ENCODE data around the gene RNU1-2.

RNU1-2 gene

DNA sequence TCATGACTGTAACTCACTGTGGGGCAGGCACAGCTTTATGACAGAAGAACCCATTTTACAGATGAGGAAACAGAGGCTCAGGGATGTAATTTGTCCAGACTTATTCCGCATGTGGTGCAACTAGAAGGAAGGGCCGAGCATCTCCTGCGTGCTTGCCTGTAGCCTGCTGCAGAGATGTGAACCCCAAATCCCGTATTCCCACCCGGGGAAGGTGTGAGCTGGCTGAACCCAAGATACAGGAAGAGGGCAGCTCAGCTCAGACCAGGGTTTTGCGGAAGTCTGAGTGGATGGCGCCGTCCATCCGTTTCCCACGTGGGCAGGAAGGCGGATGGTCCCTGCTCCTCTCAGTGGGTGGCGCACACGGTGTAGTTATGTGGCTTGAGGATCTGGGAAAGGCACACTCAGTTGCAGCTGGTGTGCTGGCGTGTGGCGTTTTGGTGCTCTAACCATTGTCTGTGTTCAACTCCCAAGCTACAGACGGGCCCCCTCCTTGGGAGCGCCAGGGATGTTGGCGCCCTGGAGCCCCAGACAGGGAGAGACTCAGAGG lies 27.2 kb downstream of the RNU1-2 start:
- Histone ChIP-seq H3K4me1 (ENCODE audit: control extremely low read depth in 1 of 4, control insufficient read depth in 4 of 4, insufficient read depth in 4 of 4, low read length in 3 of 4) (peaks cover 0 to 16% (median 13%) of the 10 kb centered on the region in 4 experiments), H3K27me3 (replicated peaks in 2 of 5; ENCODE audit: control insufficient read depth in 4 of 5, insufficient read depth in 5 of 5, low read length in 4 of 5) (no peaks in the 10 kb centered on the region), H3K36me3 (ENCODE audit: control insufficient read depth in 4 of 4, insufficient read depth in 4 of 4, low read length in 3 of 4) (no peaks in the 10 kb centered on the region), H3K4me3 (ENCODE audit: control insufficient read depth in 1 of 7, extremely low read depth in 1 of 7, insufficient read depth in 4 of 7, low read depth in 2 of 7, low read length in 6 of 7) (no peak overlapping the region), H3K9me3 (ENCODE audit: control extremely low read depth in 1 of 5, control insufficient read depth in 4 of 5, insufficient read depth in 2 of 5, low read depth in 1 of 5, low read length in 4 of 5) (no peaks in the 10 kb centered on the region), H3K27ac (ENCODE audit: insufficient read depth in 1 of 2, low read depth in 1 of 2, low read length in 2 of 2, poor library complexity in 1 of 2, severe bottlenecking in 2 of 2) (no peak overlapping the region)
- WGBS (ENCODE audit: insufficient coverage) = 88% methylated on average over 18 of the region's 18 CpGs
- CTCF ChIA-PET = interaction anchor here (0.8 kb wide), 1 partner anchor 15 kb away, joined by 3 read pairs; no protein-coding TSS in a partner anchor
- no peak for DNase-seq
- POLR2A ChIA-PET = no interaction called here

DNA sequence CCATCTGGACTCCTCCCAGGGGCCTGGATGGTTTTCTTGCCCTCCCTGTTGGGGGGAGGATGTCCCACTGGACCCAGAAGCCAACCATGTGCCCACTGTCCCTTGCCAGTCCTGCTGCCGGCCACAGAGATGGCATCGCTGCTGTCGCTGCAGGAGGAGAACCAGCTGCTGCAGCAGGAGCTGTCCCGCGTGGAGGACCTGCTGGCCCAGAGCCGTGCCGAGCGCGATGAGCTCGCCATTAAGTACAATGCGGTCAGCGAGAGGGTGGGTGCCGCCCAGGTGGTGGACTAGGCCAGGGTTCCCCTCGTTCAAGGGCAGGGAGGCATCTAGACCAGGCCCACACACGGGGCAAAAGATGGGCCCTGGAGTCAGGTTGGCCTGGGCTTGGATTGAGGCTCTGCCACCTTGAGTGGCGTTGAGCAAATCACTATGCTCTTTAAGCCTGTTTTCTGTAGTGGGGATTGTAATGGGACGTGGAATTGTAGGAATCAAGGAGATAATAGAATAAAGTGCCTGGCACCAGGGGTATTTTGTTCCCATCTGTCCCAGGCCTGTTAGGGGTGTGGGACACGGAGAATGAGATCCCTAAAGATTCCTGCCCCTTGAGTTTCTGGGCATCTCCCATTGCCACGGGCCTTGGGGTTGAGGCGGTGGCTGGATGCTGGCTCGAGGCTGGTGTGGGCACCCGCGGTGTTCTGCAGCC lies 28.6 kb downstream of the RNU1-2 start:
- no peaks in the 10 kb centered on the region for H3K36me3 ChIP-seq (ENCODE audit: control insufficient read depth in 4 of 4, insufficient read depth in 4 of 4, low read length in 3 of 4)
- H3K4me1 ChIP-seq (ENCODE audit: control extremely low read depth in 1 of 4, control insufficient read depth in 4 of 4, insufficient read depth in 4 of 4, low read length in 3 of 4) = peaks cover 0 to 16% (median 13%) of the 10 kb centered on the region in 4 experiments
- WGBS (ENCODE audit: insufficient coverage) = 96% methylated on average over 23 of the region's 23 CpGs
- no peaks in the 10 kb centered on the region for H3K27me3 ChIP-seq (replicated peaks in 2 of 5; ENCODE audit: control insufficient read depth in 4 of 5, insufficient read depth in 5 of 5, low read length in 4 of 5)
- CTCF ChIA-PET = interaction anchor here (0.9 to 2.3 kb wide), 2 partner anchors 9 to 11 kb away, joined by 3 to 6 read pairs; no protein-coding TSS in a partner anchor
- H3K27ac ChIP-seq (ENCODE audit: insufficient read depth in 1 of 2, low read depth in 1 of 2, low read length in 2 of 2, poor library complexity in 1 of 2, severe bottlenecking in 2 of 2) = no peak overlapping the region
- no peak overlapping the region for H3K4me3 ChIP-seq (ENCODE audit: control insufficient read depth in 1 of 7, extremely low read depth in 1 of 7, insufficient read depth in 4 of 7, low read depth in 2 of 7, low read length in 6 of 7)
- DNase-seq = no peak
- POLR2A ChIA-PET = no interaction called here
- H3K9me3 ChIP-seq (ENCODE audit: control extremely low read depth in 1 of 5, control insufficient read depth in 4 of 5, insufficient read depth in 2 of 5, low read depth in 1 of 5, low read length in 4 of 5) = no peaks in the 10 kb centered on the region

- Histone ChIP-seq H3K4me3 (ENCODE audit: control insufficient read depth in 1 of 7, extremely low read depth in 1 of 7, insufficient read depth in 4 of 7, low read depth in 2 of 7, low read length in 6 of 7) (no peak overlapping the region), H3K4me1 (ENCODE audit: control extremely low read depth in 1 of 4, control insufficient read depth in 4 of 4, insufficient read depth in 4 of 4, low read length in 3 of 4) (peaks cover 0 to 16% (median 13%) of the 10 kb centered on the region in 4 experiments), H3K27ac (ENCODE audit: insufficient read depth in 1 of 2, low read depth in 1 of 2, low read length in 2 of 2, poor library complexity in 1 of 2, severe bottlenecking in 2 of 2) (no peak overlapping the region), H3K27me3 (replicated peaks in 2 of 5; ENCODE audit: control insufficient read depth in 4 of 5, insufficient read depth in 5 of 5, low read length in 4 of 5) (no peaks in the 10 kb centered on the region), H3K9me3 (ENCODE audit: control extremely low read depth in 1 of 5, control insufficient read depth in 4 of 5, insufficient read depth in 2 of 5, low read depth in 1 of 5, low read length in 4 of 5) (no peaks in the 10 kb centered on the region), H3K36me3 (ENCODE audit: control insufficient read depth in 4 of 4, insufficient read depth in 4 of 4, low read length in 3 of 4) (no peaks in the 10 kb centered on the region)
- ChIA-PET CTCF (interaction anchor here (0.9 to 2.3 kb wide), 2 partner anchors 10 kb away, joined by 3 to 6 read pairs; no protein-coding TSS in a partner anchor), POLR2A (no interaction called here)
- 96% methylated on average over 13 of the region's 13 CpGs for WGBS (ENCODE audit: insufficient coverage)
- no peak for DNase-seq
These were observed 29.2 kb downstream of the RNU1-2 start for GRCh38 chr1:16924919-16925477.

DNA sequence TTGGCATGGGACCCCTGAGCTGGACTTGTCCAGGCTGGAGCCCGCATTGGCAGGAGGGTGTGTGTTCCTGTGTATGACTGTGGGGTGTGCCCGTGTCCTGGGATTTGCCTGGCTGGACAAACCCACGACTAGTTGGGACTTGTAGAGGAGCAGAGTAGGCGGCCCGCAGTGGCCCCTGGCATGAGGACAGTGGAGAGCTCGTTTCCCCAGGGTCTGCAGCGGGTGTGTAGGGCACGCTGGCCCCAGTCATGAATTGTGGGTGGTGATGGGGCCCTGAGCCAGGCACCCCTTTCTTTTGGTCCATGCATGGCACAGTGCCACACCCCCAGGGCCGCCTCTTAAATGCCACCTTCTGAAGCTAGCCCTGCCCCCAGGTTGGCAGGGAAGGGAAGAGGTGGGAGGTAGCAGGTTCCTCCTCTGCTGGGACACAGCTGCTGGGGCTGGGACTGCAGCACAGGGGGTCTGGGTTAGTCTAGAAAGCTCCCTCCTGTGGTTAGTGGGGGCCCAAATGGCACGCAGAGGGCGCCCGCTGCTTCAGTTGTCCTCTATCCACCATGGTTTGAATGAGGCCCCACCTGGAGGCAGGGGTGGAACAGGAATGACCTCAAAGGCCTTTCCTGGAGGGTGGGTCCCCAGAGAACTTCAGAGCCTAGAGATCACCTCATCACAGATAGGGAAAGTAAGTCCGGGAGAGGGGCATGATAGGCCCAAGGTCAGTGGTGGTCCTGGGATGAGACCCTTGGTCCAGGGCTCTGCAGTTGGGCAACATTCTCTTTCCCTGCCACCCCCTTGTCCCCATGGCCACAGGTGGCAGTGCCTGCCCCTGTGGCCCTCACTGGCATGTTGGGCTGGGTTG lies 30.1 kb downstream of the RNU1-2 start:
- peaks cover 0 to 16% (median 13%) of the 10 kb centered on the region in 4 experiments for H3K4me1 ChIP-seq (ENCODE audit: control extremely low read depth in 1 of 4, control insufficient read depth in 4 of 4, insufficient read depth in 4 of 4, low read length in 3 of 4)
- POLR2A ChIA-PET = no interaction called here

GRCh38 chr1:16926491-16927073 lies 30.8 kb downstream of the RNU1-2 start:
- ChIA-PET CTCF (no interaction called here), POLR2A (no interaction called here)
- WGBS (ENCODE audit: insufficient coverage) = 93% methylated on average over 9 of the region's 10 CpGs
- H3K4me1 ChIP-seq (ENCODE audit: control extremely low read depth in 1 of 4, control insufficient read depth in 4 of 4, insufficient read depth in 4 of 4, low read length in 3 of 4) = peaks cover 0 to 11% (median 9%) of the 10 kb centered on the region in 4 experiments
- DNase-seq = no peak
- H3K36me3 ChIP-seq (ENCODE audit: control insufficient read depth in 4 of 4, insufficient read depth in 4 of 4, low read length in 3 of 4) = peaks cover 0 to 5% (median 1%) of the 10 kb centered on the region in 4 experiments
- no peak overlapping the region for H3K27ac ChIP-seq (ENCODE audit: insufficient read depth in 1 of 2, low read depth in 1 of 2, low read length in 2 of 2, poor library complexity in 1 of 2, severe bottlenecking in 2 of 2)
- H3K4me3 ChIP-seq (ENCODE audit: control insufficient read depth in 1 of 7, extremely low read depth in 1 of 7, insufficient read depth in 4 of 7, low read depth in 2 of 7, low read length in 6 of 7) = no peak overlapping the region
- H3K27me3 ChIP-seq (replicated peaks in 2 of 5; ENCODE audit: control insufficient read depth in 4 of 5, insufficient read depth in 5 of 5, low read length in 4 of 5) = no peaks in the 10 kb centered on the region
- H3K9me3 ChIP-seq (ENCODE audit: control extremely low read depth in 1 of 5, control insufficient read depth in 4 of 5, insufficient read depth in 2 of 5, low read depth in 1 of 5, low read length in 4 of 5) = no peaks in the 10 kb centered on the region

More for the DNA sequence above, 30.1 kb downstream of the RNU1-2 start:
- Histone ChIP-seq H3K36me3 (ENCODE audit: control insufficient read depth in 4 of 4, insufficient read depth in 4 of 4, low read length in 3 of 4) (peaks cover 0 to 2% (median 0%) of the 10 kb centered on the region in 4 experiments), H3K9me3 (ENCODE audit: control extremely low read depth in 1 of 5, control insufficient read depth in 4 of 5, insufficient read depth in 2 of 5, low read depth in 1 of 5, low read length in 4 of 5) (no peaks in the 10 kb centered on the region), H3K4me3 (ENCODE audit: control insufficient read depth in 1 of 7, extremely low read depth in 1 of 7, insufficient read depth in 4 of 7, low read depth in 2 of 7, low read length in 6 of 7) (no peak overlapping the region), H3K27me3 (replicated peaks in 2 of 5; ENCODE audit: control insufficient read depth in 4 of 5, insufficient read depth in 5 of 5, low read length in 4 of 5) (no peaks in the 10 kb centered on the region), H3K27ac (ENCODE audit: insufficient read depth in 1 of 2, low read depth in 1 of 2, low read length in 2 of 2, poor library complexity in 1 of 2, severe bottlenecking in 2 of 2) (no peak overlapping the region)
- DNase-seq = no peak
- CTCF ChIA-PET = interaction anchor here (0.9 to 2.3 kb wide), 2 partner anchors 10 kb away, joined by 3 to 6 read pairs; no protein-coding TSS in a partner anchor
- 93% methylated on average over 13 of the region's 13 CpGs for WGBS (ENCODE audit: insufficient coverage)

DNA sequence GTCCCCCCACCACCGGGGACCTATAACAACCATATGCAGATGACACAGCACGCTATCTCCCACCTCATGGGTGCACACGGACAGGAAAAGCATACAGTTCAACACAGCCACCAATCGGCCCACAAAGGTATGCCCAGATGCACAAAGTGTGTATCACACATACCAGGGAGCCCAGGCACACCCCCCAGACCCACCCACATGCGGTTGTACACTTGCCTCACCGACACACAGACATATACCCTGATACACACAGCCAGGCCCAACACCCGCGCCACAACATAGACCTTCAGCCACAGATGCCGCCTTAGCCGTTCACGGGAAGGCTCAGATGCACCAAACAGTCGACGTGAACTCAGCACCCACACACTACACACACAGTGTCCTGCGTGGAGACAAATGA lies 31.5 kb downstream of the RNU1-2 start:
- Histone ChIP-seq H3K27me3 (replicated peaks in 2 of 5; ENCODE audit: control insufficient read depth in 4 of 5, insufficient read depth in 5 of 5, low read length in 4 of 5) (no peaks in the 10 kb centered on the region), H3K4me3 (ENCODE audit: control insufficient read depth in 1 of 7, extremely low read depth in 1 of 7, insufficient read depth in 4 of 7, low read depth in 2 of 7, low read length in 6 of 7) (no peak overlapping the region), H3K27ac (ENCODE audit: insufficient read depth in 1 of 2, low read depth in 1 of 2, low read length in 2 of 2, poor library complexity in 1 of 2, severe bottlenecking in 2 of 2) (no peak overlapping the region), H3K36me3 (ENCODE audit: control insufficient read depth in 4 of 4, insufficient read depth in 4 of 4, low read length in 3 of 4) (peaks cover 0 to 5% (median 1%) of the 10 kb centered on the region in 4 experiments), H3K9me3 (ENCODE audit: control extremely low read depth in 1 of 5, control insufficient read depth in 4 of 5, insufficient read depth in 2 of 5, low read depth in 1 of 5, low read length in 4 of 5) (no peaks in the 10 kb centered on the region), H3K4me1 (ENCODE audit: control extremely low read depth in 1 of 4, control insufficient read depth in 4 of 4, insufficient read depth in 4 of 4, low read length in 3 of 4) (peaks cover 0 to 4% (median 2%) of the 10 kb centered on the region in 4 experiments)
- ChIA-PET CTCF (interaction anchor here (1.2 kb wide), 1 partner anchor 33 kb away, joined by 3 read pairs; no protein-coding TSS in a partner anchor), POLR2A (no interaction called here)
- 88% methylated on average over 14 of the region's 14 CpGs for WGBS (ENCODE audit: insufficient coverage)
- DNase-seq = no peak

Data from common myeloid progenitor, CD34-positive (primary cell).